Vagina (tissue), 2 donors: ENCODE measurements around the gene ZC2HC1C. TPM values are rescaled to one million over a fixed set of nuclear protein-coding genes. Genes with fewer than 3 reads are reported as not detected.

ENCODE experiments used
- DNase-seq, 2 donors: peaks; one replicate each; pipeline ENCODE4 v3.0.0-alpha.2; 2017; ENCODE audit errors: extremely low spot score in 2 of 2
- H3K27ac ChIP-seq: fragments of 200-600 bp; sonication (generic); one replicate; pipeline ENCODE4 v1.5.1; 2019
- H3K27me3 ChIP-seq: fragments of 200-600 bp; sonication (generic); one replicate; pipeline ENCODE4 v1.5.1; 2019
- H3K36me3 ChIP-seq, 2 donors: fragments of 200-600 bp; sonication (generic); one replicate each; pipeline ENCODE4 v1.5.1; 2017 to 2019
- H3K4me1 ChIP-seq: fragments of 200-600 bp; sonication (generic); one replicate; pipeline ENCODE4 v1.5.1; 2019
- H3K4me3 ChIP-seq, 2 donors: fragments of 200-600 bp; sonication (generic); 1 replicate in 1 of 2; 2 replicates in 1 of 2; pipeline ENCODE4 v1.5.1; 2016 to 2019
- H3K9me3 ChIP-seq: fragments of 200-600 bp; sonication (generic); one replicate; pipeline ENCODE4 v1.5.1; 2019
- POLR2A ChIP-seq, 2 donors: fragments of 450-650 bp; IDR thresholded peaks; one replicate each; pipeline ENCODE4 v1.6.1; 2017; ENCODE audit warnings: antibody characterized with exemption in 2 of 2, mild to moderate bottlenecking in 2 of 2, moderate library complexity in 2 of 2
- POLR2AphosphoS5 ChIP-seq, 2 donors: sonication (generic); formaldehyde crosslinking; IDR thresholded peaks; one replicate each; pipeline ENCODE4 v1.9.0; 2017; ENCODE audit warnings: antibody characterized with exemption in 2 of 2, mild to moderate bottlenecking in 2 of 2, low read depth in 1 of 2; ENCODE audit not compliant: insufficient read depth in 1 of 2
- intact Hi-C: fragments of 100-400 bp; cut with DNase I; formaldehyde crosslinking; loops from one replicate; pipeline ENCODE4 v1.15.1; 2023
- total RNA-seq: library from RNA; depleted of rRNA; stranded (reverse); fragments of >200 nt; gene quantifications from one replicate; pipeline ENCODE4 v1.2.3, GENCODE V29; 2016
- TF ChIP-seq, protein P1 (sequence below), 3 experiments: fragments of 450-650 bp in 2 of 3; fragments of 200-600 bp in 1 of 3; sonication (generic) in 1 of 3; IDR thresholded peaks; one replicate each; pipeline ENCODE4 v1.5.1; 2017 to 2019; ENCODE audit warnings: antibody characterized with exemption in 3 of 3, mild to moderate bottlenecking in 2 of 3, moderate library complexity in 2 of 3

Gene ZC2HC1C
- total RNA-seq, 1 donor from 2014 or later = not detected

DNA sequence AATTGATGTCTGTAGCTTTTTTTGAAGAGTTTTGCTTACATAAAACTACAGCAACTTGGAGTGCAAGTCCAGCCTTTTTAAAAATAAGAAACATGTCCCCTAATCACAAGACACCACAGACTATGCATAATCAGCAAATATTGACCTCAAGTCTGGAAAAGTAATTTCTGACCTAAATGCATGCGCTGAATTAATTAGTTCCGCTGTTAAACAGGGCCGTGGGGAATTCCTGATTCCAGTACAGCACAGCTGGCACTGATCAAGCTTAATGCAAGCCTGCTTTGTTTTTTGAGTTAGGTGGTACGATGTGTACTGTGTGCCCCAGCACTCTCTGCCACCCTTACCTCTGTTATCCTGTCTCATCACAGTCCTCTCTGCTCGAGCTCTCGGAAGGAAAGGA, 27.4 kb upstream of the ZC2HC1C start:
- Histone ChIP-seq H3K27me3 (no peaks in the 10 kb centered on the region), H3K27ac (no peak overlapping the region), H3K4me1 (peaks cover 22% of the 10 kb centered on the region), H3K9me3 (no peaks in the 10 kb centered on the region), H3K36me3 (peaks cover 0 to 23% of the 10 kb centered on the region in 2 donors), H3K4me3 (no peak overlapping the region)
- no peak for TF ChIP-seq POLR2AphosphoS5 (IDR thresholded peaks at IDR 0.05; ENCODE audit: insufficient read depth in 1 of 2, low read depth in 1 of 2)
- TF ChIP-seq POLR2A (IDR thresholded peaks at IDR 0.05) = no peak
- TF ChIP-seq, protein P1, sequence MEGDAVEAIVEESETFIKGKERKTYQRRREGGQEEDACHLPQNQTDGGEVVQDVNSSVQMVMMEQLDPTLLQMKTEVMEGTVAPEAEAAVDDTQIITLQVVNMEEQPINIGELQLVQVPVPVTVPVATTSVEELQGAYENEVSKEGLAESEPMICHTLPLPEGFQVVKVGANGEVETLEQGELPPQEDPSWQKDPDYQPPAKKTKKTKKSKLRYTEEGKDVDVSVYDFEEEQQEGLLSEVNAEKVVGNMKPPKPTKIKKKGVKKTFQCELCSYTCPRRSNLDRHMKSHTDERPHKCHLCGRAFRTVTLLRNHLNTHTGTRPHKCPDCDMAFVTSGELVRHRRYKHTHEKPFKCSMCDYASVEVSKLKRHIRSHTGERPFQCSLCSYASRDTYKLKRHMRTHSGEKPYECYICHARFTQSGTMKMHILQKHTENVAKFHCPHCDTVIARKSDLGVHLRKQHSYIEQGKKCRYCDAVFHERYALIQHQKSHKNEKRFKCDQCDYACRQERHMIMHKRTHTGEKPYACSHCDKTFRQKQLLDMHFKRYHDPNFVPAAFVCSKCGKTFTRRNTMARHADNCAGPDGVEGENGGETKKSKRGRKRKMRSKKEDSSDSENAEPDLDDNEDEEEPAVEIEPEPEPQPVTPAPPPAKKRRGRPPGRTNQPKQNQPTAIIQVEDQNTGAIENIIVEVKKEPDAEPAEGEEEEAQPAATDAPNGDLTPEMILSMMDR (IDR thresholded peaks at IDR 0.05) = no peak
- no peak for DNase-seq
- intact Hi-C loops = no loop called here

DNA sequence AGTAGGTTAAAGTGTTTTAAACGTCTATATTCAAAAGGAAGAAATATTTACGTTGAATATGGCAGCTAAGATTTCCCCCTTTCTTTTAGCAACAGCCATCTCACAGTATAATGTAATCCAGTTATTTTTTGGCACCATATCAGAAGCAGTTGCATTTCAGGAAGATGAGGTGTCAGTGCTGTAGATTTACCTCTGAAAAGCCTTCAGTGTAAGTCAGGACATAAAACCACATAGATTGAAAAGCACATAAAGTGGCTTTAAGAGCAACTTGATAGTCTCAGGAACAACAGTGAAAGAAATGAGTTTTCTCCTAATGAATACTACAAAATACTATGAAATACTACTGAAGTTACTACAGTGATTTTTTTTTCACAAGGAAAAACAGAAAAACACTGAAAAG, 25.1 kb upstream of the ZC2HC1C start:
- Histone ChIP-seq H3K27me3 (no peaks in the 10 kb centered on the region), H3K36me3 (peaks cover 0 to 20% of the 10 kb centered on the region in 2 donors), H3K27ac (no peak overlapping the region), H3K4me1 (peaks cover 28% of the 10 kb centered on the region), H3K4me3 (no peak overlapping the region), H3K9me3 (no peaks in the 10 kb centered on the region)
- DNase-seq = no peak
- no peak for TF ChIP-seq POLR2AphosphoS5 (IDR thresholded peaks at IDR 0.05; ENCODE audit: insufficient read depth in 1 of 2, low read depth in 1 of 2)
- TF ChIP-seq POLR2A (IDR thresholded peaks at IDR 0.05) = no peak
- TF ChIP-seq, protein P1 (IDR thresholded peaks at IDR 0.05) = no peak
- intact Hi-C loops = no loop called here

DNA sequence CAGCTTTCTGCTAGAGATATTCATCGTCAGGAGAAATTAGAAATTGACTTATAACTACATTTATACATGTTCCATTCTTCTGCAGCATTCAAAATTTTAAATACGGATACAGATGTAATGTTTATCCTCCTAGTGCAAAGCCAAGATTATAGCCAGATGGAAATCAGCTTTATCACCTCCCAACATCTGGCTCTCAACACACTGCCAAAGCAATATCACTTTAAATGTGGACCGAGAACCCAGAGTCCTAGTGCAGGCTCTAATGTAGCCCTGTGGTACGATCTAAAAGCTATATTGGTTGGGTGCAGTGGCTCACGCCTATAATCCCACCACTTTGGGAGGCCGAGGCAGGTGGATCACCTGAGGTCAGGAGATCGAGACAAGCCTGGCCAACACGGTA, 24.7 kb upstream of the ZC2HC1C start:
- H3K4me3 ChIP-seq = no peak overlapping the region
- intact Hi-C loops = loop anchor here (5.0 kb wide), 1 partner anchor 32 kb away; no protein-coding TSS in a partner anchor

DNA sequence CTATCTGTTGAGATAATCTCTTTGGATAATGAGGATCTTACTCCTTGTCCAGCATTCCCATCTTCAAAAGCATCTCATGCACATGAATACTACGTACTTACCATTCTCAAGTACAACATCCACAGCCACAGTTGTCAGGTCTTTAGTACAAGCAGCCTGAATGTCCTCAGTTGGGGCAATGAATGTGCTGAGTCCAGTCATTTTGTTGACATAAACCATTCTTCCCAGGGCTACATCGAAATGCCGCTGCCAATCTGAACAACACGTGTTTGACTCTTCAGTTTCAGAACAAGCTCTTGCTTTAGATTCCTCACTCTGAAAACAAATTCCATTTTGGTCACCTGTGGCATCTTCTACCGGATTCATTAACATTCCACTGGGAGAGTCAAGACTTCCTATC, 23.2 kb upstream of the ZC2HC1C start:
- H3K27ac ChIP-seq = no peak overlapping the region
- peaks cover 44% of the 10 kb centered on the region for H3K4me1 ChIP-seq
- no peaks in the 10 kb centered on the region for H3K9me3 ChIP-seq
- intact Hi-C loops = loop anchor here (5.0 kb wide), 1 partner anchor 34 kb away; no protein-coding TSS in a partner anchor
- no peak overlapping the region for H3K4me3 ChIP-seq
- no peak for DNase-seq
- H3K27me3 ChIP-seq = no peaks in the 10 kb centered on the region
- peaks cover 0 to 14% of the 10 kb centered on the region in 2 donors for H3K36me3 ChIP-seq
- no peak for TF ChIP-seq POLR2AphosphoS5 (IDR thresholded peaks at IDR 0.05; ENCODE audit: insufficient read depth in 1 of 2, low read depth in 1 of 2)
- TF ChIP-seq, protein P1 (IDR thresholded peaks at IDR 0.05) = no peak
- TF ChIP-seq POLR2A (IDR thresholded peaks at IDR 0.05) = no peak

More for the DNA sequence above, 24.7 kb upstream of the ZC2HC1C start:
- Histone ChIP-seq H3K9me3 (no peaks in the 10 kb centered on the region), H3K27me3 (no peaks in the 10 kb centered on the region), H3K4me1 (peaks cover 33% of the 10 kb centered on the region), H3K27ac (no peak overlapping the region), H3K36me3 (peaks cover 0 to 19% of the 10 kb centered on the region in 2 donors)
- no peak for DNase-seq
- no peak for TF ChIP-seq POLR2A (IDR thresholded peaks at IDR 0.05)
- no peak for TF ChIP-seq POLR2AphosphoS5 (IDR thresholded peaks at IDR 0.05; ENCODE audit: insufficient read depth in 1 of 2, low read depth in 1 of 2)
- TF ChIP-seq, protein P1 (IDR thresholded peaks at IDR 0.05) = no peak

DNA sequence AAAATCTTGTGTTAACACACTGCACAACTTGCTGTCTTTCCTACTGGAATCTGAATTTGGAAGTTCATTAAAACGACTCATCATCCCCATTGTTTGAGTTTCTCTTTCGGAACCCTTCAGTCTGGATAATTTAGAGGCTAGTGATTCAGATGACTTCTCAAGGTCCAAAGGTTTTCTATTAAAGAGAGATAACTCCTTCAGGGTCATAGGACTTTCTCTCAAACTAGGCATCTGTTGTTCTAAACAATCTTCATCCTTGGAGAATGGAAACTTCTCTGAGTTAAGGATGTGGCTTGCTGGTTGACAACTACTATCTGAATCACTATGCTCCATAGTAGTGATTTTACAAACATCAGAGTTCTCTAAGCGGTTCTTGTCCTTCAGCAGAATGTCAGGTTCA, 22.5 kb upstream of the ZC2HC1C start:
- Histone ChIP-seq H3K4me3 (no peak overlapping the region), H3K9me3 (no peaks in the 10 kb centered on the region), H3K27ac (no peak overlapping the region), H3K4me1 (peaks cover 51% of the 10 kb centered on the region), H3K27me3 (no peaks in the 10 kb centered on the region), H3K36me3 (peaks cover 0 to 10% of the 10 kb centered on the region in 2 donors)
- intact Hi-C loops = loop anchor here (5.0 kb wide), 1 partner anchor 35 kb away; no protein-coding TSS in a partner anchor
- no peak for TF ChIP-seq POLR2AphosphoS5 (IDR thresholded peaks at IDR 0.05; ENCODE audit: insufficient read depth in 1 of 2, low read depth in 1 of 2)
- no peak for TF ChIP-seq POLR2A (IDR thresholded peaks at IDR 0.05)
- TF ChIP-seq, protein P1 (IDR thresholded peaks at IDR 0.05) = no peak
- no peak for DNase-seq
